Heart right ventricle (tissue), 16 donors: ENCODE measurements around the gene LGR4. TPM values are rescaled to one million over a fixed set of nuclear protein-coding genes. Genes with fewer than 3 reads are reported as not detected.

Source experiments
- ATAC-seq, 8 donors: fragments of 200-7000 bp; cut with Tn5 transposase; one replicate each; pipeline ENCODE4 v1.9.1; 2020; ENCODE audit warnings: mild to moderate bottlenecking in 8 of 8, moderate library complexity in 8 of 8, moderate number of reproducible peaks in 1 of 8
- DNase-seq, 2 donors: peaks; one replicate each; pipeline ENCODE4 v3.0.0-alpha.2; 2020
- H3K27ac ChIP-seq, 10 donors: fragments of 200-600 bp; sonication (generic) in 2 of 10; one replicate each; pipeline versions ENCODE4 v1.5.0 to v1.8.0; 2020 to 2022; ENCODE audit warnings: mild to moderate bottlenecking in 3 of 10
- H3K27me3 ChIP-seq, 7 donors: fragments of 200-600 bp; one replicate each; pipeline ENCODE4 v1.8.0; 2021 to 2022; ENCODE audit warnings: mild to moderate bottlenecking in 2 of 7
- H3K36me3 ChIP-seq, 9 donors: fragments of 200-600 bp; sonication (generic) in 1 of 9; one replicate each; pipeline versions ENCODE4 v1.5.0 to v1.8.0; 2020 to 2022; ENCODE audit warnings: mild to moderate bottlenecking in 2 of 9
- H3K4me1 ChIP-seq, 9 donors: fragments of 200-600 bp; sonication (generic) in 1 of 9; one replicate each; pipeline versions ENCODE4 v1.5.0 to v1.8.0; 2020 to 2022; ENCODE audit warnings: mild to moderate bottlenecking in 4 of 9
- H3K4me3 ChIP-seq, 10 donors: fragments of 200-600 bp; sonication (generic) in 2 of 10; one replicate each; pipeline versions ENCODE4 v1.5.0 to v1.8.0; 2020 to 2022; ENCODE audit warnings: mild to moderate bottlenecking in 7 of 10, moderate library complexity in 2 of 10
- H3K9me3 ChIP-seq, 11 donors: fragments of 200-600 bp in 10 of 11; sonication (generic) in 2 of 11; one replicate each; pipeline versions ENCODE4 v1.5.0 to v1.8.0; 2013 to 2022; ENCODE audit warnings: mild to moderate bottlenecking in 2 of 11, control low read depth in 1 of 11, moderate library complexity in 1 of 11
- CTCF ChIP-seq, 9 donors: fragments of 200-600 bp; sonication (generic) in 2 of 9; IDR thresholded peaks; one replicate each; pipeline versions ENCODE4 v1.5.0 to v1.8.0; 2021 to 2022; ENCODE audit warnings: antibody characterized with exemption in 9 of 9, mild to moderate bottlenecking in 5 of 9, moderate library complexity in 1 of 9
- WGBS, 2 donors: extraction: QIAGEN DNeasy Blood & Tissue Kit; methylation state at CpG; one replicate each; pipeline ENCODE4 v1.1.7; 2013; ENCODE audit warnings: inconsistent platforms in 1 of 2; 5-methylcytosine and 5-hydroxymethylcytosine counted together
- intact Hi-C, 10 donors: fragments of 100-400 bp; cut with DNase I; formaldehyde crosslinking; loops; one replicate each; pipeline versions ENCODE4 v1.11.1 to v1.14.2; 2022
- polyA plus RNA-seq, 2 donors: library from polyadenylated mRNA; stranded (reverse); fragments of 200-250 nt; gene quantifications; one replicate each; pipeline ENCODE4 v1.2.3, GENCODE V29; 2013
- total RNA-seq, 10 donors: library from RNA; stranded (reverse); fragmentation: NEBNext Ultra II Directional in 3 of 10; extraction: Animal tissue kit (Norgen Biotek cat#: 25700) in 3 of 10; gene quantifications; one replicate each; pipeline versions ENCODE4 v1.2.1 to v1.2.4, GENCODE V29; 2021 to 2023
- donor health status: Arrhythmogenic right ventricular cardiomyopathy.
- donor health status: ischemic (EF 13 %, LVEDD 7.1; RV severe dilation, severe dysfunction).
- donor health status: healthy with polysubstance abuse.
- donor health status: DM: no; HTN: yes; CAD: no.
- donor health status: DM: no; HTN: no; CAD: no.
- donor health status: ischemic (EF 25% LVEDD 6.9; RV normal size, moderate dysfunction).
- donor health status: ischemic (EF 25% LVEDD 5.7; RV mildly dilated, moderate dysfunction).
- donor health status: healthy.
- donor health status: DM: yes; HTN: yes; CAD: no.
- donor health status: Ischemic cardiomyopathy.
- donor health status: ischemic (EF 35%, LVEDD 5.7; RV mildly dilated, moderate dysfunction).
- donor health status: nonischemic (EF 11% LVEDD 7.7; RV severe dilation, severe dysfunction).
- donor health status: DM: yes; HTN: yes; CAD: no.
- donor health status: PGD.
- donor health status: ischemic (EF 29% LVEDD 5.4; RV normal size, mild dysfunction).
- donor health status: nonischemic (EF 23%, LVEDD 6.1; RV moderate dilation, normal function).

LGR4 gene
- total and polyA plus RNA-seq, 12 donors, result 6.0 to 41.0 (median 21.7) TPM

GRCh38 chr11:27402450-27402849, 70.1 kb downstream of the LGR4 start:
- intact Hi-C loops, result no loop called here
- H3K4me3 ChIP-seq, result no peak overlapping the region
- H3K27ac ChIP-seq, result no peak overlapping the region
- H3K4me1 ChIP-seq, result peaks cover 0 to 30% (median 3%) of the 10 kb centered on the region in 9 donors
- no peak for TF ChIP-seq CTCF (IDR thresholded peaks at IDR 0.05)
- 97 to 100% methylated on average over 2 of the region's 2 CpGs for WGBS, 2 donors
- H3K27me3 ChIP-seq, result no peaks in the 10 kb centered on the region
- ATAC-seq, result no peak
- DNase-seq, result no peak
- H3K9me3 ChIP-seq, result no peaks in the 10 kb centered on the region
- no peaks in the 10 kb centered on the region for H3K36me3 ChIP-seq

- no peaks in the 10 kb centered on the region for H3K9me3 ChIP-seq
- no peak for TF ChIP-seq CTCF (IDR thresholded peaks at IDR 0.05)
- no peak for ATAC-seq
- no peaks in the 10 kb centered on the region for H3K36me3 ChIP-seq
- no peak for DNase-seq
- peaks cover 0 to 29% (median 4%) of the 10 kb centered on the region in 9 donors for H3K4me1 ChIP-seq
- H3K4me3 ChIP-seq, result no peak overlapping the region
- 88 to 91% methylated on average over 5 of the region's 5 CpGs for WGBS, 2 donors
- intact Hi-C loops, result no loop called here
- H3K27ac ChIP-seq, result no peak overlapping the region
- no peaks in the 10 kb centered on the region for H3K27me3 ChIP-seq
Observed at GRCh38 chr11:27401833-27402316, 70.7 kb downstream of the LGR4 start.

- intact Hi-C loops, result no loop called here
- H3K27me3 ChIP-seq, result no peaks in the 10 kb centered on the region
- 88 to 89% methylated on average over 5 of the region's 5 CpGs for WGBS, 2 donors
Observed at GRCh38 chr11:27401280-27401832, 71.2 kb downstream of the LGR4 start.

GRCh38 chr11:27398400-27398770, 74.2 kb downstream of the LGR4 start:
- no peak for ATAC-seq
- intact Hi-C loops, result loop anchor here in 2 of 10 donors (5.0 to 10.0 kb wide), 2 partner anchors 66 to 69 kb away; no protein-coding TSS in a partner anchor

More at GRCh38 chr11:27401280-27401832, 71.2 kb downstream of the LGR4 start:
- H3K4me1 ChIP-seq, result peaks cover 0 to 30% (median 7%) of the 10 kb centered on the region in 9 donors
- no peak overlapping the region for H3K4me3 ChIP-seq
- no peak for TF ChIP-seq CTCF (IDR thresholded peaks at IDR 0.05)
- no peaks in the 10 kb centered on the region for H3K9me3 ChIP-seq
- H3K36me3 ChIP-seq, result no peaks in the 10 kb centered on the region
- DNase-seq (no peak), ATAC-seq (no peak)
- no peak overlapping the region for H3K27ac ChIP-seq

More at GRCh38 chr11:27398400-27398770, 74.2 kb downstream of the LGR4 start:
- H3K4me3 ChIP-seq, result no peak overlapping the region
- TF ChIP-seq CTCF (IDR thresholded peaks at IDR 0.05), result no peak
- WGBS, 2 donors, result 86 to 93% methylated on average over 3 of the region's 3 CpGs
- no peaks in the 10 kb centered on the region for H3K9me3 ChIP-seq
- H3K4me1 ChIP-seq, result peaks cover 0 to 34% (median 16%) of the 10 kb centered on the region in 9 donors
- no peak overlapping the region for H3K27ac ChIP-seq
- H3K36me3 ChIP-seq, result no peaks in the 10 kb centered on the region
- DNase-seq, result no peak
- no peaks in the 10 kb centered on the region for H3K27me3 ChIP-seq
